Fibroblast of villous mesenchyme (primary cell): ENCODE results near the gene BRAF. TPM values are rescaled to one million over a fixed set of nuclear protein-coding genes. Genes with fewer than 3 reads are reported as not detected.

Experiments used
- DNase-seq: peaks from one replicate; pipeline ENCODE4 v3.0.0-alpha.2; 2010; ENCODE audit warnings: low read depth
- H3K4me3 ChIP-seq: 2 replicates; pipeline ENCODE4 v1.5.1; 2011; ENCODE audit warnings: low read depth, mild to moderate bottlenecking, low read length
- CTCF ChIP-seq: IDR thresholded peaks from 2 replicates; pipeline ENCODE4 v1.5.1; 2012; ENCODE audit warnings: low read depth, mild to moderate bottlenecking, low read length; ENCODE audit not compliant: insufficient read depth
- total RNA-seq: library from RNA; depleted of rRNA; stranded (reverse); fragments of >200 nt; gene quantifications from 2 replicates; pipeline ENCODE4 v1.2.3, GENCODE V29; 2012

The BRAF gene
- total RNA-seq, 1 donor = 30.7 TPM

DNA sequence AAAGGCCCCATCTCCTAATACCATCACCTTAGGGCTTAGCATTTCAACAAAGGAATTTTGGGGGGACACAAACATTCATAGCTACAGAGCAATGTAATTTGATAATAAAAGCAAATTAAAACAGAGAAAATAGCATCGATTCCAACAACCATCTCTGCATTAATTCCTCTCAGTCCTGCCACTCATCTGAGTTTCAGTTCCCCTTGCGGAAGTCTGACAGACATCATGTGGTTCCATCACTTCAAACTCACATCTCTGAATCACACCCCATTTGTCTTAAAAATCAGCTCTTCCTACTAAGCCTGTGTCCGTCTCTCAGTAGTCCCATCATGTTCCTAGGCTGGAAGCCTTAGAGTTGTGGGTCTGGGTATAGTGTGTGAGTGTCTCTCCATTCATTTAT, 248.4 kb downstream of the BRAF start:
- no peak for TF ChIP-seq CTCF
- no peak for DNase-seq
- no peak overlapping the region for H3K4me3 ChIP-seq

DNA sequence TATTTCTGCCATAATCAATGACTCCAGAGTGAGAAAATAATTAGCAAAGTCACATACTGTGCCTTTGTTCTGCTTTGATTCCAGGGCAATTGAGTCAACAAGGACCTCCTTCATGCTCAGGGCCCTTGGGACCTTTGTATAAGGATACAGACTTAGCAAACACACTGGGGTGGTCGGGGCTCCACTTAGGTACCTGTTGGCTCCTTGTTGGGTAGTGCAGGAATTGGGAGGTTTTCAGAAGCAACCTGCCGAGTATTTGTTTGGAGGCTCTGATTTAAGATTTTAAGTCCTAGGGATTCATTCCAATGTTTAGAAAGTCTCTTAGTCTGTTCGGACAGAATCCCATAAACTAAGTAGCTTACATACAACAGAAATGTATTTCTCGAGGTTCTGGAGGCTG, 249.0 kb downstream of the BRAF start:
- no peak for TF ChIP-seq CTCF
- DNase-seq = no peak
- H3K4me3 ChIP-seq = no peak overlapping the region

GRCh38 chr7:140674899-140675701, 249.6 kb downstream of the BRAF start:
- peak; percentile 58 for TF ChIP-seq CTCF
- DNase-seq = peak; percentile 68

DNA sequence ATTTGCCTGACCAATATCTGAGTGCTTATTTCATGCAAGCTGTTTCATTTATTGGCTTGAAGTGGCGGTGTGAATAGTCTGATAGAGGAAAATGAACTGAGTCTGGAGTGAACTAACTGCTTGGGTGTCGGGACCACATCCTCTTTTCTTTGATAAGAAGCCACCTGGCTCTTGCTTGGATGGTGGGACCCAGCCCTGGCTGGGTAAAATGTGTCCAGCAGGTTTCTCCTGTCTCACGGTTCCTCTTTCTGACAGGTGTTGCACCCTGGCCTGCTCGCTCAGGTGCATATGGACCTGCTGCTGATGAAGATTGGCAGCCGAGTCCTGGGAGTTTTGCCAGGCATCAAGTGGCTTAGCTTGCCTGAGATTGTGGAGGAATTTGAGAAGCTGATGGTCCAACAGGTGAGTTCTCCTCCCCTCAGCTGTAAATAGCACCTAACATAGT, 250.4 kb downstream of the BRAF start:
- no peak overlapping the region for H3K4me3 ChIP-seq
- no peak for TF ChIP-seq CTCF
- no peak for DNase-seq

More at GRCh38 chr7:140674899-140675701, 249.6 kb downstream of the BRAF start:
- no peak overlapping the region for H3K4me3 ChIP-seq

DNA sequence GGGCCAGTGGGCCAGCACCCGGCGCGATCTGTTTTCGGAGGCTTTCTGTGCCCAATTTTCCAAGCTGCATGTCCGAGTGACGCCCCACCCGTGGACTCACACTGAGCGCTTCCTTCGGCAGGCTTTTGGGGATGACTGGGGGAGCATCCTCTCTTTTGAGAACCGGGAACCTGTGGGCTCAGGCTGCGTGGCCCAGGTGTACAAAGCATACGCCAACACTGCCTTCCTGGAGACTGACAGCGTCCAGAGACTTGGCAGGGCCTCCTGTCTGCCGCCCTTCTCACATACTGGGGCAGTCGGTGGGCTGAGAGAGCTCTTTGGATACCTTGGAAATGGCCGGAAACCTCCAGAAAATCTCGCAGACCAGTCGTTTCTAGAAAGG, 251.0 kb downstream of the BRAF start:
- DNase-seq = no peak
- peak overlapping the region; percentile 71 for H3K4me3 ChIP-seq
- TF ChIP-seq CTCF = no peak

DNA sequence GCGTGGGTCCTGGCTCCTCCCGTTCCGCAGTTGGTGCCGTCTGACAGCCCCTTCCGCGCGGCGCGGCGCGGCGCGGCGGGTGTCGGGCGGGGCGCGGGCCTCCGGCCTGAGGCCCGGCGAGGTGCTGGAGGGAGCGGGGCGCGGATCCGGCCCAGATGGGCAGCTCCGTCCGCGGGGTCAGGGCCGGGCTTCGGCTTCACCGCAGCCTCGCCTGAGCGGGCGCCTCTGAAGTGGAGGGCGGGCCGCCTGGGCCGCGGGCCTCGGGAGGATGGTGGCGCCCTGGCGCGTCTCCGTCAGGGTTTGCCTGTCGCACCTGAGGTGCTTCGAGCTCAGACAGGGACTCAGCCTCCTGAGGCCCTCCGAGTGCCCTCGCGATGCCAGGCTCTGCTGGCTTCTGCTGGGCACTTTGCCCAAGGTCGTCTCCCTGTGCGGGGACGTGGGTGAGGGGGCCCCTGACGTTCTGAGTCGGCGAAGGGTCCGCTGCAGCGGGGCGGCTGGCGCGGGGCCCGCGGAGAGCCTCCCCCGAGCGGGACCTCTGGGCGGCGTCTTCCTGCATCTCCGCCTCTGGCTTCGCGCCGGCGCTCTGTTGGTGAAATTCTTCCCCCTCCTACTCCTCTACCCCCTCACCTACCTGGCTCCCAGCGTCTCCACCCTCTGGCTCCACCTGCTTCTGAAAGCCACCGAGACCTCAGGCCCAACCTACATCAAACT, 251.5 kb downstream of the BRAF start:
- no peak for TF ChIP-seq CTCF
- H3K4me3 ChIP-seq = peak overlapping the region; percentile 71
- DNase-seq = peak; percentile 13
